SK-N-SH (cell line): ENCODE data around the gene P2RY13. TPM values are rescaled to one million over a fixed set of nuclear protein-coding genes. Genes with fewer than 3 reads are reported as not detected.

ENCODE experiments used
- CTCF ChIA-PET: fragments of 300-600, 350-600 bp; formaldehyde crosslinking; extraction: SDS; loops from one replicate; lab custom pipeline; 2021; lab: Yijun Ruan, JAX
- POLR2A ChIA-PET: fragments of 350-600 bp; sonication (Branson Sonifier 250); formaldehyde crosslinking; extraction: SDS; loops from one replicate; lab custom pipeline; 2020; ENCODE audit warnings: antibody characterized with exemption, inconsistent platforms; lab: Yijun Ruan, JAX
- DNase-seq: peaks from one replicate; pipeline ENCODE4 v3.0.0; 2012
- H2AFZ ChIP-seq: fragments of 200-600 bp; sonication (generic); 2 replicates; pipeline ENCODE4 v1.8.1; 2016; ENCODE audit warnings: antibody characterized with exemption, mild to moderate bottlenecking, low read depth
- H3F3A ChIP-seq: fragments of 200-600 bp; sonication (generic); replicated peaks from 2 replicates; pipeline ENCODE3; 2016; ENCODE audit warnings: antibody characterized with exemption, mild to moderate bottlenecking; ENCODE audit not compliant: insufficient read depth
- H3K27ac ChIP-seq, 2 experiments: fragments of 200-500 bp in 1 of 2; fragments of 200-600 bp in 1 of 2; sonication (Bioruptor generic) in 1 of 2; sonication (generic), shearing (Covaris generic) in 1 of 2; 2 replicates each; pipeline versions ENCODE4 v1.5.1 to v1.6.1; 2014 to 2016; ENCODE audit warnings: low read depth in 2 of 2, inconsistent platforms in 1 of 2, low read length in 1 of 2, mild to moderate bottlenecking in 1 of 2, mixed read lengths in 1 of 2
- H3K27me3 ChIP-seq: fragments of 200-600 bp; sonication (generic), shearing (Covaris generic); 2 replicates; pipeline ENCODE4 v1.6.1; 2016; ENCODE audit warnings: mixed run types; ENCODE audit not compliant: insufficient read depth
- H3K36me3 ChIP-seq, 2 experiments: fragments of 200-500 bp in 1 of 2; fragments of 200-600 bp in 1 of 2; sonication (Bioruptor generic) in 1 of 2; sonication (generic) in 1 of 2; replicated peaks in 1 of 2; 2 replicates each; pipeline versions ENCODE3 to v1.5.1; 2014 to 2016; ENCODE audit warnings: low read length in 1 of 2, mild to moderate bottlenecking in 1 of 2; ENCODE audit not compliant: insufficient read depth in 2 of 2, control insufficient read depth in 1 of 2
- H3K4me1 ChIP-seq, 2 experiments: fragments of 200-500 bp in 1 of 2; fragments of 200-600 bp in 1 of 2; sonication (Bioruptor generic) in 1 of 2; sonication (generic), shearing (Covaris generic) in 1 of 2; 2 replicates each; pipeline versions ENCODE4 v1.5.1 to v1.6.1; 2014 to 2016; ENCODE audit warnings: low read depth in 1 of 2, low read length in 1 of 2, mixed run types in 1 of 2; ENCODE audit not compliant: insufficient read depth in 2 of 2, control insufficient read depth in 1 of 2
- H3K4me2 ChIP-seq: fragments of 200-600 bp; sonication (generic), shearing (Covaris generic); 2 replicates; pipeline ENCODE4 v1.6.1; 2017; ENCODE audit warnings: mixed run types
- H3K4me3 ChIP-seq, 2 experiments: fragments of 200-500 bp in 1 of 2; fragments of 200-600 bp in 1 of 2; sonication (Bioruptor generic) in 1 of 2; sonication (generic), shearing (Covaris generic) in 1 of 2; 2 replicates each; pipeline versions ENCODE4 v1.5.1 to v1.8.1; 2014 to 2016; ENCODE audit warnings: low read depth in 2 of 2, inconsistent platforms in 1 of 2, low read length in 1 of 2, mild to moderate bottlenecking in 1 of 2, mixed read lengths in 1 of 2, moderate library complexity in 1 of 2
- H3K79me2 ChIP-seq: fragments of 200-600 bp; sonication (generic); 2 replicates; pipeline ENCODE4 v1.8.1; 2017; ENCODE audit warnings: mild to moderate bottlenecking; ENCODE audit not compliant: insufficient read depth
- H3K9ac ChIP-seq: fragments of 200-600 bp; sonication (generic); 2 replicates; pipeline ENCODE4 v1.6.1; 2017; ENCODE audit warnings: mixed run types
- H3K9me2 ChIP-seq: fragments of 200-600 bp; sonication (generic); 2 replicates; pipeline ENCODE4 v1.6.1; 2017; ENCODE audit warnings: mixed run types
- H3K9me3 ChIP-seq: fragments of 200-600 bp; sonication (generic); 2 replicates; pipeline ENCODE4 v1.6.1; 2017; ENCODE audit warnings: mixed run types, mild to moderate bottlenecking, moderate library complexity
- H4K20me1 ChIP-seq: fragments of 200-600 bp; sonication (generic); 2 replicates; pipeline ENCODE4 v1.6.1; 2017; ENCODE audit warnings: mild to moderate bottlenecking, mixed run types; ENCODE audit not compliant: insufficient read depth
- CHD2 ChIP-seq: fragments of 150-350 bp; IDR thresholded peaks from 2 replicates; pipeline ENCODE4 v1.6.1; 2018; ENCODE audit warnings: low read length; ENCODE audit not compliant: partially characterized antibody
- ELF1 ChIP-seq: IDR thresholded peaks from 2 replicates; pipeline ENCODE4 v1.4.0; 2012
- EP300 ChIP-seq, 2 experiments: IDR thresholded peaks; 2 replicates each; pipeline versions ENCODE4 v1.4.0 to v1.6.1; 2012; ENCODE audit warnings: borderline replicate concordance in 1 of 2, low read depth in 1 of 2, low read length in 1 of 2
- EZH2phosphoT487 ChIP-seq: fragments of 200-600 bp; sonication (generic); IDR thresholded peaks from 2 replicates; pipeline ENCODE4 v1.6.1; 2017; ENCODE audit warnings: low read depth, mixed run types, mild to moderate bottlenecking, antibody characterized with exemption, moderate library complexity, borderline replicate concordance
- FOSL2 ChIP-seq: IDR thresholded peaks from 2 replicates; pipeline ENCODE4 v1.4.0; 2012; ENCODE audit warnings: low read depth, mild to moderate bottlenecking, moderate library complexity, borderline replicate concordance
- GABPA ChIP-seq: IDR thresholded peaks from 2 replicates; pipeline ENCODE4 v1.4.0; 2012; ENCODE audit warnings: low read depth, mild to moderate bottlenecking
- GATA2 ChIP-seq: sonication (generic); formaldehyde crosslinking; IDR thresholded peaks from 2 replicates; pipeline ENCODE4 v1.5.0; 2020; ENCODE audit warnings: mild to moderate bottlenecking, missing genetic modification reagents
- JUND ChIP-seq: IDR thresholded peaks from 2 replicates; pipeline ENCODE4 v1.4.0; 2012
- MEF2A ChIP-seq: IDR thresholded peaks from 2 replicates; pipeline ENCODE4 v1.4.0; 2012; ENCODE audit warnings: low read depth, borderline replicate concordance
- NFIC ChIP-seq: IDR thresholded peaks from 2 replicates; pipeline ENCODE4 v1.4.0; 2012; ENCODE audit warnings: borderline replicate concordance
- NRF1 ChIP-seq: IDR thresholded peaks from 2 replicates; pipeline ENCODE4 v1.6.1; 2012; ENCODE audit warnings: low read depth, mild to moderate bottlenecking, low read length
- POLR2AphosphoS5 ChIP-seq: IDR thresholded peaks from 2 replicates; pipeline ENCODE4 v1.6.1; 2012; ENCODE audit warnings: low read depth, low read length
- RXRA ChIP-seq: IDR thresholded peaks from 2 replicates; pipeline ENCODE4 v1.4.0; 2012; ENCODE audit warnings: low read depth, mild to moderate bottlenecking, borderline replicate concordance
- SMC3 ChIP-seq: IDR thresholded peaks from 2 replicates; pipeline ENCODE4 v1.6.1; 2012; ENCODE audit warnings: low read depth, low read length, improper control_type of control experiment
- TAF1 ChIP-seq: IDR thresholded peaks from 2 replicates; pipeline ENCODE4 v1.6.1; 2012; ENCODE audit warnings: low read depth, mild to moderate bottlenecking, low read length, moderate library complexity, borderline replicate concordance
- TEAD4 ChIP-seq: IDR thresholded peaks from 2 replicates; pipeline ENCODE4 v1.4.0; 2012; ENCODE audit warnings: mild to moderate bottlenecking, borderline replicate concordance; ENCODE audit not compliant: insufficient read depth
- WGBS: methylation state at CpG from one replicate; pipeline ENCODE4 v1.1.6; 2017; ENCODE audit warnings: low lambda C conversion rate; 5-methylcytosine and 5-hydroxymethylcytosine counted together
- polyA plus RNA-seq, 3 experiments: library from polyadenylated mRNA; depleted of rRNA; stranded (reverse); fragments of >200 nt; gene quantifications; 2 replicates each; pipeline ENCODE4 v1.2.3, GENCODE V29; 2012
- TF ChIP-seq, protein P1 (sequence below): IDR thresholded peaks from 2 replicates; pipeline ENCODE4 v1.4.0; 2012; ENCODE audit warnings: low read depth
- TF ChIP-seq, protein P2 (sequence below): IDR thresholded peaks from 2 replicates; pipeline ENCODE4 v1.4.0; 2012; ENCODE audit warnings: low read depth, borderline replicate concordance
- TF ChIP-seq, protein P3 (sequence below): fragments of 150-350 bp; IDR thresholded peaks from 2 replicates; pipeline ENCODE4 v1.6.1; 2016; ENCODE audit warnings: mild to moderate bottlenecking, low read depth, low read length
- TF ChIP-seq, protein P4 (sequence below): fragments of 200-600 bp; sonication (generic); IDR thresholded peaks from 2 replicates; pipeline ENCODE4 v1.6.1; 2017; ENCODE audit warnings: antibody characterized with exemption, mild to moderate bottlenecking, moderate library complexity

The P2RY13 gene
- polyA plus RNA-seq, 1 of the 3 experiments (the other 2 are of a cell fraction), result not detected

DNA sequence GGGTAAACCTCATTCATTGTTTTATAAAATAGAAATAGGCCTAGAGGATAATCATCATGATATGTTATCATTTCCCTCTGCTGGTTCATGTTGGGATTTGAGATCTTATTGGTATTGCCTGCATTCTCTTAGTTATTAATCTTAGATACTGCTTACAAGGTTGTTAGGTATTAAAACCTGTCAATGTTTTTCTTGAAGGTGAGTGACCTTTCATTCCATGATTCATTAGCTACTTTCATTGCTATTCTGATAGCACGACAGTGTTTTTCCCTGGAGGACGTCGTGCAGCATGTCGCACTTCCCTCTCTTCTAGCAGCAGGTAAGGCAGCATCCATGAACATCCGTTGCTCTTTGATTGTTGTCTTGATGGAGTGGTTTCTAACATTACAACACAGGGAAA is 38.1 kb upstream of the P2RY13 start:
- TF ChIP-seq SMC3, result no peak
- TF ChIP-seq GABPA, result no peak
- TF ChIP-seq, protein P1, sequence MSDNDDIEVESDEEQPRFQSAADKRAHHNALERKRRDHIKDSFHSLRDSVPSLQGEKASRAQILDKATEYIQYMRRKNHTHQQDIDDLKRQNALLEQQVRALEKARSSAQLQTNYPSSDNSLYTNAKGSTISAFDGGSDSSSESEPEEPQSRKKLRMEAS, result no peak
- TF ChIP-seq TAF1, result no peak
- TF ChIP-seq NFIC, result no peak
- TF ChIP-seq JUND, result no peak
- TF ChIP-seq, protein P2, sequence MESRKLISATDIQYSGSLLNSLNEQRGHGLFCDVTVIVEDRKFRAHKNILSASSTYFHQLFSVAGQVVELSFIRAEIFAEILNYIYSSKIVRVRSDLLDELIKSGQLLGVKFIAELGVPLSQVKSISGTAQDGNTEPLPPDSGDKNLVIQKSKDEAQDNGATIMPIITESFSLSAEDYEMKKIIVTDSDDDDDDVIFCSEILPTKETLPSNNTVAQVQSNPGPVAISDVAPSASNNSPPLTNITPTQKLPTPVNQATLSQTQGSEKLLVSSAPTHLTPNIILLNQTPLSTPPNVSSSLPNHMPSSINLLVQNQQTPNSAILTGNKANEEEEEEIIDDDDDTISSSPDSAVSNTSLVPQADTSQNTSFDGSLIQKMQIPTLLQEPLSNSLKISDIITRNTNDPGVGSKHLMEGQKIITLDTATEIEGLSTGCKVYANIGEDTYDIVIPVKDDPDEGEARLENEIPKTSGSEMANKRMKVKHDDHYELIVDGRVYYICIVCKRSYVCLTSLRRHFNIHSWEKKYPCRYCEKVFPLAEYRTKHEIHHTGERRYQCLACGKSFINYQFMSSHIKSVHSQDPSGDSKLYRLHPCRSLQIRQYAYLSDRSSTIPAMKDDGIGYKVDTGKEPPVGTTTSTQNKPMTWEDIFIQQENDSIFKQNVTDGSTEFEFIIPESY, result no peak
- TF ChIP-seq, protein P3, sequence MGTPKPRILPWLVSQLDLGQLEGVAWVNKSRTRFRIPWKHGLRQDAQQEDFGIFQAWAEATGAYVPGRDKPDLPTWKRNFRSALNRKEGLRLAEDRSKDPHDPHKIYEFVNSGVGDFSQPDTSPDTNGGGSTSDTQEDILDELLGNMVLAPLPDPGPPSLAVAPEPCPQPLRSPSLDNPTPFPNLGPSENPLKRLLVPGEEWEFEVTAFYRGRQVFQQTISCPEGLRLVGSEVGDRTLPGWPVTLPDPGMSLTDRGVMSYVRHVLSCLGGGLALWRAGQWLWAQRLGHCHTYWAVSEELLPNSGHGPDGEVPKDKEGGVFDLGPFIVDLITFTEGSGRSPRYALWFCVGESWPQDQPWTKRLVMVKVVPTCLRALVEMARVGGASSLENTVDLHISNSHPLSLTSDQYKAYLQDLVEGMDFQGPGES, result no peak
- TF ChIP-seq TEAD4, result no peak
- no peak for TF ChIP-seq FOSL2
- TF ChIP-seq MEF2A, result no peak
- no peak for TF ChIP-seq ELF1
- TF ChIP-seq EZH2phosphoT487, result no peak
- no peak for TF ChIP-seq CHD2
- no peaks in the 10 kb centered on the region for H3K9me2 ChIP-seq
- no peaks in the 10 kb centered on the region for H3K9me3 ChIP-seq
- H3K4me1 ChIP-seq, result no peaks in the 10 kb centered on the region
- H3K27me3 ChIP-seq, result no peaks in the 10 kb centered on the region
- no peak for DNase-seq
- H3K4me2 ChIP-seq, result no peak overlapping the region
- H3K79me2 ChIP-seq, result no peaks in the 10 kb centered on the region
- no peaks in the 10 kb centered on the region for H3K36me3 ChIP-seq
- H3F3A ChIP-seq, result no peaks in the 10 kb centered on the region
- no peak overlapping the region for H3K27ac ChIP-seq
- 77% methylated on average over 5 of the region's 5 CpGs for WGBS
- ChIA-PET POLR2A (no interaction called here), CTCF (no interaction called here)
- no peak overlapping the region for H3K9ac ChIP-seq
- H2AFZ ChIP-seq, result no peak overlapping the region
- H3K4me3 ChIP-seq, result no peak overlapping the region
- no peaks in the 10 kb centered on the region for H4K20me1 ChIP-seq

DNA sequence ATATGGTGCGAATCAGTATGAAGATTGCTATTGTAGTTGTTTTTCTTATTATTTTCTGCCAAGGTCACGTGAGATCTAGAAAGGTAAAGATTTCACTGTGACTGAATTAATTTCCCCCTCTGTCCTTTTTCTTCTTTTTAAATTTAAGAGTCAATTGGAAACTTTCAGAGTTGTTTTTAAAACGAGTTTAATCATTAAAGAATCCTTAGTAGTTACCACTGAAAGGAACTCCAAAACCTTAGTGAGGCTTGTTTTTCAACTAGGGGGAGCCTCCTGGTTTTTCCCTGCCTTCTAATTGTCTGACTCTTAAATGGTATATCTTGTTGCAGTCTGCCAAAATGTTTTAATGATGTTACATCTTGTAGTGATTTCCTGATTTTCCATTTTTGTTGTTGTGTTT is 37.6 kb upstream of the P2RY13 start:
- ChIA-PET POLR2A (no interaction called here), CTCF (no interaction called here)
- no peaks in the 10 kb centered on the region for H3K36me3 ChIP-seq
- no peaks in the 10 kb centered on the region for H3K9me3 ChIP-seq
- no peak overlapping the region for H3K27ac ChIP-seq
- WGBS, result 50% methylated on average over 3 of the region's 3 CpGs
- DNase-seq, result no peak
- no peaks in the 10 kb centered on the region for H3K79me2 ChIP-seq
- H3K9ac ChIP-seq, result no peak overlapping the region
- no peak overlapping the region for H2AFZ ChIP-seq
- no peaks in the 10 kb centered on the region for H3K9me2 ChIP-seq
- no peaks in the 10 kb centered on the region for H3F3A ChIP-seq
- H3K4me2 ChIP-seq, result no peak overlapping the region
- no peaks in the 10 kb centered on the region for H3K4me1 ChIP-seq
- H3K27me3 ChIP-seq, result no peaks in the 10 kb centered on the region
- H3K4me3 ChIP-seq, result no peak overlapping the region
- no peaks in the 10 kb centered on the region for H4K20me1 ChIP-seq
- TF ChIP-seq RXRA, result no peak
- TF ChIP-seq ELF1, result no peak
- no peak for TF ChIP-seq GATA2 (CRISPR knock-in tag)
- TF ChIP-seq CHD2, result no peak
- no peak for TF ChIP-seq NRF1
- no peak for TF ChIP-seq POLR2AphosphoS5
- no peak for TF ChIP-seq GABPA
- no peak for TF ChIP-seq EP300 (IDR thresholded peaks at IDR 0.05; ENCODE audit: borderline replicate concordance in 1 of 2, low read depth in 1 of 2, low read length in 1 of 2)
- TF ChIP-seq TEAD4, result no peak
- TF ChIP-seq, protein P4, sequence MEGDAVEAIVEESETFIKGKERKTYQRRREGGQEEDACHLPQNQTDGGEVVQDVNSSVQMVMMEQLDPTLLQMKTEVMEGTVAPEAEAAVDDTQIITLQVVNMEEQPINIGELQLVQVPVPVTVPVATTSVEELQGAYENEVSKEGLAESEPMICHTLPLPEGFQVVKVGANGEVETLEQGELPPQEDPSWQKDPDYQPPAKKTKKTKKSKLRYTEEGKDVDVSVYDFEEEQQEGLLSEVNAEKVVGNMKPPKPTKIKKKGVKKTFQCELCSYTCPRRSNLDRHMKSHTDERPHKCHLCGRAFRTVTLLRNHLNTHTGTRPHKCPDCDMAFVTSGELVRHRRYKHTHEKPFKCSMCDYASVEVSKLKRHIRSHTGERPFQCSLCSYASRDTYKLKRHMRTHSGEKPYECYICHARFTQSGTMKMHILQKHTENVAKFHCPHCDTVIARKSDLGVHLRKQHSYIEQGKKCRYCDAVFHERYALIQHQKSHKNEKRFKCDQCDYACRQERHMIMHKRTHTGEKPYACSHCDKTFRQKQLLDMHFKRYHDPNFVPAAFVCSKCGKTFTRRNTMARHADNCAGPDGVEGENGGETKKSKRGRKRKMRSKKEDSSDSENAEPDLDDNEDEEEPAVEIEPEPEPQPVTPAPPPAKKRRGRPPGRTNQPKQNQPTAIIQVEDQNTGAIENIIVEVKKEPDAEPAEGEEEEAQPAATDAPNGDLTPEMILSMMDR, result no peak
- no peak for TF ChIP-seq JUND
- TF ChIP-seq EZH2phosphoT487, result no peak
- TF ChIP-seq, protein P3, result no peak
